Smooth muscle cell of bladder (primary cell): ENCODE results near the gene GALNT17. TPM values are rescaled to one million over a fixed set of nuclear protein-coding genes. Genes with fewer than 3 reads are reported as not detected.

Experiments
- total RNA-seq: library from RNA; depleted of rRNA; stranded (reverse); fragments of >200 nt; gene quantifications from 2 replicates; pipeline ENCODE4 v1.2.3, GENCODE V29; 2014

The GALNT17 gene
- total RNA-seq = under 0.01 TPM in 1 of 2 replicates, not detected in the other

DNA sequence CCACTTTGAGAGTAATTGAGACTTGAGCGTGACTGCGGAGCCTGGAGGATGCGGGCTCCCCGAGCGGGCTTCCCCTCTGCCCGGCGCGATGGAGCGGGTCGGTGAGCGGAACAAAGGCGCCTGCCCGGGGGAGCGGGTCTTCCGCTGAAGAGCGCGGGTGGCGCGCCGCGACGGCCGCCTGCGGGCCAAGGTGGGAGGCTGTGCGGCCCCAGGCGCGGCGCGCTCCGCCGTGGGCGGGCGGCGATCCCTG, at the start of gene GALNT17:
Gene GALNT17 (plus strand): TSS at position 18 of the 250 bp plus-strand sequence.

